Neural cell (in vitro differentiated cells): ENCODE results near the gene SLC17A2. TPM values are rescaled to one million over a fixed set of nuclear protein-coding genes. Genes with fewer than 3 reads are reported as not detected.

Experiments
- H2AFZ ChIP-seq: fragments of 200-600, 300-800 bp; sonication (generic), shearing (Covaris generic); 2 replicates; pipeline ENCODE4 v1.6.0; 2014; ENCODE audit warnings: low read depth, mild to moderate bottlenecking, antibody characterized with exemption, low read length, moderate library complexity
- H3F3A ChIP-seq: fragments of 200-600 bp; shearing (Covaris generic); 2 replicates; pipeline ENCODE4 v1.6.1; 2016; ENCODE audit warnings: mild to moderate bottlenecking, moderate library complexity, mixed read lengths, antibody characterized with exemption, low read length; ENCODE audit not compliant: insufficient read depth, poor library complexity, severe bottlenecking
- H3K27ac ChIP-seq: fragments of 200-600, 300-800 bp; sonication (generic), shearing (Covaris generic); 2 replicates; pipeline ENCODE4 v1.5.1; 2014; ENCODE audit warnings: mild to moderate bottlenecking, low read length, moderate library complexity
- H3K27me3 ChIP-seq: fragments of 300-800, 200-600 bp; sonication (generic), shearing (Covaris generic); 2 replicates; pipeline ENCODE4 v1.6.0; 2014; ENCODE audit warnings: mild to moderate bottlenecking, low read depth, low read length, moderate library complexity; ENCODE audit not compliant: insufficient read depth
- H3K36me3 ChIP-seq: fragments of 300-800, 200-600 bp; sonication (generic), shearing (Covaris generic); 2 replicates; pipeline ENCODE4 v1.5.1; 2014; ENCODE audit warnings: mild to moderate bottlenecking, antibody characterized with exemption, low read length, moderate library complexity; ENCODE audit not compliant: insufficient read depth
- H3K4me2 ChIP-seq: fragments of 300-800, 200-600 bp; sonication (generic), shearing (Covaris generic); 2 replicates; pipeline ENCODE4 v1.6.0; 2014; ENCODE audit warnings: mild to moderate bottlenecking, low read length
- H3K4me3 ChIP-seq: fragments of 300-800, 200-600 bp; sonication (generic), shearing (Covaris generic); 2 replicates; pipeline ENCODE4 v1.5.1; 2014; ENCODE audit warnings: mild to moderate bottlenecking, low read length, moderate library complexity
- H3K79me2 ChIP-seq: fragments of 200-600 bp; shearing (Covaris generic); replicated peaks from 2 replicates; pipeline ENCODE4 v1.6.0; 2014; ENCODE audit warnings: mild to moderate bottlenecking, low read length, moderate library complexity; ENCODE audit not compliant: insufficient read depth
- H3K9ac ChIP-seq: fragments of 300-800, 200-600 bp; sonication (generic), shearing (Covaris generic); 2 replicates; pipeline ENCODE4 v1.6.1; 2016; ENCODE audit warnings: mild to moderate bottlenecking, low read length, mixed read lengths
- H3K9me2 ChIP-seq: fragments of 200-600 bp; shearing (Covaris generic); 2 replicates; pipeline ENCODE4 v1.6.1; 2016; ENCODE audit warnings: mild to moderate bottlenecking, low read length, mixed read lengths; ENCODE audit not compliant: insufficient read depth
- H3K9me3 ChIP-seq: fragments of 200-600, 300-800 bp; sonication (generic), shearing (Covaris generic); 2 replicates; pipeline ENCODE4 v1.6.1; 2016; ENCODE audit warnings: mild to moderate bottlenecking, mixed run types, low read length, moderate library complexity, mixed read lengths
- H4K20me1 ChIP-seq: fragments of 200-600 bp; shearing (Covaris generic); 2 replicates; pipeline ENCODE4 v1.6.1; 2016; ENCODE audit warnings: mild to moderate bottlenecking, mixed run types; ENCODE audit not compliant: insufficient read depth
- CTCF ChIP-seq: fragments of 450-650 bp; IDR thresholded peaks from 2 replicates; pipeline ENCODE4 v1.5.1; 2014; ENCODE audit warnings: antibody characterized with exemption, mild to moderate bottlenecking, moderate library complexity; ENCODE audit not compliant: poor library complexity, severe bottlenecking
- EP300 ChIP-seq: fragments of 450-650 bp; conservative IDR thresholded peaks from 2 replicates; pipeline ENCODE4 v1.6.1; 2014; ENCODE audit warnings: antibody characterized with exemption, mild to moderate bottlenecking, moderate library complexity; ENCODE audit not compliant: poor library complexity, severe bottlenecking
- EZH2 ChIP-seq: fragments of 200-600, 300-800 bp; shearing (Covaris generic), sonication (generic); IDR thresholded peaks from 2 replicates; pipeline ENCODE4 v1.6.1; 2014; ENCODE audit warnings: antibody characterized with exemption, low read length, borderline replicate concordance, mild to moderate bottlenecking; ENCODE audit not compliant: insufficient read depth, poor library complexity, severe bottlenecking
- MXI1 ChIP-seq: fragments of 450-650 bp; conservative IDR thresholded peaks from 2 replicates; pipeline ENCODE4 v1.6.1; 2014; ENCODE audit warnings: antibody characterized with exemption, mild to moderate bottlenecking; ENCODE audit not compliant: poor library complexity, severe bottlenecking
- POLR2AphosphoS5 ChIP-seq: IDR thresholded peaks from 2 replicates; pipeline ENCODE4 v1.6.1; 2012
- RAD21 ChIP-seq: fragments of 450-650 bp; conservative IDR thresholded peaks from 2 replicates; pipeline ENCODE4 v1.6.1; 2014; ENCODE audit warnings: antibody characterized with exemption, mild to moderate bottlenecking, moderate library complexity
- REST ChIP-seq: IDR thresholded peaks from 2 replicates; pipeline ENCODE4 v1.6.1; 2012; ENCODE audit warnings: borderline replicate concordance
- SMC3 ChIP-seq: fragments of 450-650 bp; conservative IDR thresholded peaks from 2 replicates; pipeline ENCODE4 v1.6.1; 2014; ENCODE audit warnings: antibody characterized with exemption, mild to moderate bottlenecking, moderate library complexity; ENCODE audit not compliant: poor library complexity
- TAF1 ChIP-seq: IDR thresholded peaks from 2 replicates; pipeline ENCODE4 v1.6.1; 2012; ENCODE audit warnings: low read depth
- polyA plus RNA-seq: library from polyadenylated mRNA; depleted of rRNA; stranded (reverse); fragments of >200 nt; gene quantifications from 2 replicates; pipeline ENCODE4 v1.2.3, GENCODE V29; 2014

Gene SLC17A2
- polyA plus RNA-seq, 1 donor from 2014 or later, result not detected

- H3K36me3 ChIP-seq, result no peaks in the 10 kb centered on the region
- H3K9me2 ChIP-seq, result no peaks in the 10 kb centered on the region
- H3K9ac ChIP-seq, result no peak overlapping the region
- H3K9me3 ChIP-seq, result no peaks in the 10 kb centered on the region
- TF ChIP-seq EP300 (no peak), CTCF (no peak), POLR2AphosphoS5 (no peak), EZH2 (no peak), SMC3 (no peak), REST (no peak), TAF1 (no peak), RAD21 (no peak), MXI1 (no peak)
- no peaks in the 10 kb centered on the region for H4K20me1 ChIP-seq
- no peaks in the 10 kb centered on the region for H3F3A ChIP-seq
- H3K27ac ChIP-seq, result no peak overlapping the region
- H2AFZ ChIP-seq, result no peak overlapping the region
- H3K27me3 ChIP-seq, result no peaks in the 10 kb centered on the region
- H3K4me2 ChIP-seq, result no peak overlapping the region
- H3K4me3 ChIP-seq, result no peak overlapping the region
- no peaks in the 10 kb centered on the region for H3K79me2 ChIP-seq
Measured at GRCh38 chr6:25963426-25964123, 33.1 kb upstream of the SLC17A2 start.

GRCh38 chr6:25962149-25963127, 31.9 kb upstream of the SLC17A2 start, which contains the start of gene TRIM38:
TRIM38 (plus strand) TSS chr6:25962802; CDS start chr6:25966523, 3,721 bp downstream.
- H3K27me3 ChIP-seq, result no peaks in the 10 kb centered on the region
- H3K79me2 ChIP-seq, result no peaks in the 10 kb centered on the region
- no peak for TF ChIP-seq RAD21
- TF ChIP-seq MXI1, result no peak
- no peak for TF ChIP-seq SMC3
- TF ChIP-seq TAF1, result no peak
- no peak for TF ChIP-seq CTCF
- TF ChIP-seq POLR2AphosphoS5, result no peak
- TF ChIP-seq EP300, result no peak
- no peak for TF ChIP-seq EZH2
- TF ChIP-seq REST, result no peak
- no peaks in the 10 kb centered on the region for H3K9me2 ChIP-seq
- H4K20me1 ChIP-seq, result no peaks in the 10 kb centered on the region
- H3K36me3 ChIP-seq, result no peaks in the 10 kb centered on the region
- H3K4me3 ChIP-seq, result no peak within 1 kb of the TSS
- no peak within 1 kb of the TSS for H3K4me2 ChIP-seq
- no peaks in the 10 kb centered on the region for H3K9me3 ChIP-seq
- no peaks in the 10 kb centered on the region for H3F3A ChIP-seq
- H2AFZ ChIP-seq, result no peak within 1 kb of the TSS
- H3K27ac ChIP-seq, result no peak within 1 kb of the TSS
- no peak within 1 kb of the TSS for H3K9ac ChIP-seq
